GM19395 (cell line): ENCODE measurements around the gene P2RY6.

Experiments
- ATAC-seq: cut with Tn5 transposase; IDR thresholded peaks from one replicate; pipeline ENCODE4 v1.9.1; 2021; ENCODE audit warnings: mild to moderate bottlenecking, moderate library complexity; ENCODE audit not compliant: unreplicated experiment

Gene P2RY6

DNA sequence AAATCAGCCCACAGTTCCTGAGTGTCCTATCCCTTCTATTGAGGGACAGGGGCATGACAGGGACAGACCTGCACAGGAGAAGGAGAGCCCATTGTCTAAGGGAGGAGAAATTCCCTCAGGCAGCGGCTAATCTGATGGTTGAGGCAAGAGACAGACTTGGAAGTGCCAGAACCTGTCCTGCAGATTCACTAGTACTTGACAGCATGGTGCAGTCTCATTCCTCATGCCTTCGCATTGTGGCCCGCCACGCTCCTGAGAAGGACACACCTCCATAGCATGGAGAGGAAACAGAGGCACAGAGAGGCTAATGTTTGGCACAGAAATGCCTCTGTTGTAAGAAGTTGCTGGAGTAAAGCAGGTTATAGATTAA, 3.2 kb downstream of the P2RY6 start:
- ATAC-seq, result no peak

- ATAC-seq, result no peak
These were observed 5.3 kb downstream of the P2RY6 start for GRCh38 chr11:73277467-73277866.

GRCh38 chr11:73280626-73281025, 8.5 kb downstream of the P2RY6 start:
- no peak for ATAC-seq

DNA sequence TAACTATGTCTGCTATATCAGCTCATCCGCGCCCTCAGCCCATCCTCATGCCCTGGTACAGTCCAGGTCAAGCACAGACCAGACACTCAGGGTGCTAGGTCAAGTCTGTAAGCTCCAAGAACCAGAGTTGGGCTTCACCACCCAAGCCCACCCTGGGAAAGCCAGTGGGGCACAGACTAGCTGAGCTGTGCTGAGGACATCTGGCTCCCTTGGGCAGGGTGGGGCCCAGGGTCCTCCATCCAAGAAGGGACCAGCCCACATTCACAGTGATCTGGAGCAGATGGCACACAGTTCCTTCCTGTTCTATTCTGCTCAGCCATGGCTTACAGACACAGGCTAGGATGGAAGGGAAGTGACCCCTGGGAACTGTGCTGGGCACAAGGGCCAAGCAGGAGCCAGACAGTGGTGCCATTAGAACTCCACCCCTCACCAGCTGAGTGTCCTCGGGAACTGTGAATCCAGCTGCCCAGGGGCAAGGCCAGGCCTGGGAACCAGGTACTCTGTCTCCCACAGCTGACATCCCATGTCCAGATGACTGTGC, 9.1 kb downstream of the P2RY6 start:
- ATAC-seq, result no peak

- ATAC-seq, result no peak
These were observed 9.9 kb downstream of the P2RY6 start for GRCh38 chr11:73281796-73282660.

DNA sequence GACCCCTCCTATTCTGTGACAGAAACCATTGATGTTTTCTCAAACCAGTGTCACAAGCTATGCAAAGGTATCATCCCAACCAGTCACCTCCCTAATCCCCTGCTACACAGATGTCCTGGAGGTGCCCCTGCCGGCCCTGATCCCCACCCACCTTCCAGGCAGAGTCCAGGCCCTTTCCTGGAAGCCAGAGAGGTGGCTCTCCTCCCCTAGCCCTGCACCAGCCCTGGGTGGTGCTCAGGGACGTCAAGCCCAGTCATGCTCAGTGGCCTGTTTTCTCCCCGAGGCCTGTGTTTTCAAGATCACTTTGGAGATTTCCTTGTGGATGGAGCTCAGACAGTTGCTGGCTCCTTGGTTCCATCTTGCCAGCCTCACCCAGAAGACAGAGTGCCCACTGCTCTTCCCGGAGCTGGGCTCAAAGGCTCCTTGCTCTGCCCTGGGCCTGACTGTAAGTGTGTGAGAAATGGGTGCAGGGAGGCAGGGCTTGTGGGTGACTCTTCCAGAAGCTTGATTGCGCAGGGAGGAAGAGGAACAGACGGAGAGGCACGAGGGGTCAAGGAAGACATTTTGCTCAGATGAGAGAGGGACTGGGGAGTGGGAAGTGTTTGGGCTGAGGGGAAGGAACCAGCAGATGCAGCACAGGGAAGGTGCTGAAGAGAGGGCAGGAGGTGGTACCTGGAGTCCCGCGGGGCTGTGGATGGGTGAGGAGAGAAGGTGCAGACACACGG, 11.3 kb downstream of the P2RY6 start:
- ATAC-seq, result no peak

- no peak for ATAC-seq
These were observed 12.0 kb downstream of the P2RY6 start for GRCh38 chr11:73284106-73284505.

DNA sequence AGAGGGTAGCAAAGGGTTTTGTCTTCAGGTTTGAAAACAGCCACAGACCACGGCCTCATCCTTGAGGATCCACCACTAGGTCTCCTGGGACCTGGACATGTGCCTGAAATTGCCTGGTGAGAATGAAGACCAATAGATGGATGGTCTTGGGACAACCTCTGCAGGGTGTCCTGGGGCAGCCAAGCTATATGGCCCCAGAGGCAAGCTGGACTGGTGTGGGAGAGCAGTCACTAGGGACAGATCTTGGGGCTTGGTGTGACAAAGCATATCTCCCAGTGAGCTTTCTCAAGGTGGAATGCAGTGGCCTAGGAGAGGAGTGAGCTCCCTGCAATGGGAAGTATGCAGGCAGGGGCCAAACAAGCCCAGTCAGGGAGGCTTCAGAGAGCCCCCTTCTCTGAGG, 13.6 kb downstream of the P2RY6 start:
- ATAC-seq, result no peak

- no peak for ATAC-seq
These were observed 14.2 kb downstream of the P2RY6 start for GRCh38 chr11:73286240-73286810.

- no peak for ATAC-seq
These were observed 15.4 kb downstream of the P2RY6 start for GRCh38 chr11:73287400-73288101.

DNA sequence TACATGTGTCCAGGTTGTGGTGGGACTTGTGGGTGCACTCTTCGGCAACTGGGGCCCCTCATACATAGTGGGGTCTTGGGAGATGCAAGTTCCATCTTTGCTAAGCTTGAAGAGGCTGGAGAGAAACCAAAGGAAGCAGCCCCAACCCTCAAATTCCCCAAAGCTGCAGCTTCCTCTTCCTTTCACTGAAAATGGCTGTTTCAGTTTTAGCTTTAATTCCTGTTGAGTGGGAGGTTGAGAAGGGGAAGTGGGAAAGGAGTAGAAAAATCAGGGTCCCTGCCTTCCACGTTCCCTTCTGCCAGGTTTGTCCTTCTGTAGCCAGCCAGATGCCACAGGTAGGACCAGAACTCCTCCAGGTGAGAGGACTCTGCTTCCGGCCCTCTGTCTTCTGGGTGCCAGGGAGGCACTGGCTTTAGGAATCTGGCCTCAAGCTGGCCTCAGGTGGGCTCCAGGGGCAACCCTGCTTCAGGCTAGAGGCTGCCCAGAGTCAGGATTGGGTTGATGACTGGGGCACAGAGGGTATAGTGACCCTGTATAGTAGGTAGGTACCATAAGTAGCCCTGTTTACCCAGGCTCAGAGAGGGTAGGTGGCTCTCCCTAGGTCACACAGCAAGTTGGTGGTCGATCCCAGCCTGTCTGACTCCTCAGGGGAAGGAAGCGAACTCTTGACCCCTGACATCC, 16.2 kb downstream of the P2RY6 start:
- ATAC-seq, result peak; percentile 22

DNA sequence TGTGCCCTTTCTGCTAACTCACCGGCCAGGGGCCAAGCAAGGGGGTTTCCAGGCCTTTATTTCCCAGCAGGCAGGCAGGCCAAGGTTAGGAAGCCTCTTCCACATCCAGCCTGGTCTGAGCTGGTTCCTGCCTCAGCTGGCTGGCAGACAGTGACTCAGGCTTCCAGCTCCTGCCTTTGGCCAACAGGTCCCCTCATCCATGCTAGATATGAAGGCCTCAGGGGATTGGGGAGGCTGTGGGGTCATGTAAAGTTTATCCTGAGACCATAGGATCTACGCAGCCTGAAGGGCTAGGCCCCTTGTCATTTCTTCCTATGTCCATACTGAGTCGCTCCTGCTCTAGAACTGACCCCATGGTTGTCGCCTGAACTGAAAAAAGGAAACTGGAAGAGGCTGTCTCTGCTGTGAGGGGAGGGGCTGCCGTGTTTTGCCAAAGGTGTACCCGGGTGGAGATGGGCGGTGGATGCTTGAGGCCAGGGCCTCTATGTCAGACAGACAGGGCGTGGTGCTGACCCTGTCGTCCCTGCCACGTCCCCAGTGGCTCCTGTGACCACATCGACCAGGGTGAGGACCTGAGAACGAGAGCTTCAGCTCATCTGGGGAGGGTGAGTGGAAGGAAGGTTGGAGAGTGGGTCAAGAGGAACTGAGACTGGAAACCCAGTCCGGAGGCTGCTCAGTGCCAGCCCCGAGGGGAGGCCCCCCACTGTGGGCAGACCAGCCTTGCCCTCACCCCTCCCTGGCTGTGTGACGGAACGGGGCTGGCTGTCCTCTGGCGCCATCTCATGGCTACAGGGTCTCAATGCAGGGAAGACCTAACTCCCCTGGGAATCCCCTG, 17.0 kb downstream of the P2RY6 start:
- ATAC-seq, result peak; percentile 73

DNA sequence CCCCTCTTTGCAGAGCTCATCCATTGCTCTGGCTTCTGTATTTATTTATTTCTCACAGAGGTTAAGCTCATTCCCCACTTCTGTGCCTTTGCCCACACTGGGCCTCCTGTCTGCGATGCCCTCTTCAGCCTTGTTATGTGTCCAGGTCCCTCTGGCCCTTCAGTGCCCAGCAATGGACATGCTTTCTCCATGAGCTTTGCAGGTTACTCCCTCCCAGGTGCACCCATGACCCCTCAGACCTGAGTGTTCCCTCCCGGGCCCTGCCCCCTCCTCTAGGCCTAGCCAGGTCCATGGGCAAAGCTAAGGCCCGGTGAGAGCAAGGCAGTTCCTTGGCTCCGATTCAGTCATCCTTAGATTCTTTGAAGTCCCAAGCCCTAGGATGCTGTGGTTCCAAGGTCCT, 18.4 kb downstream of the P2RY6 start:
- ATAC-seq, result no peak

- no peak for ATAC-seq
These were observed 19.1 kb downstream of the P2RY6 start for GRCh38 chr11:73291196-73291595.

GRCh38 chr11:73291781-73292524, 19.8 kb downstream of the P2RY6 start:
- ATAC-seq, result no peak

GRCh38 chr11:73292525-73292894, 20.4 kb downstream of the P2RY6 start:
- no peak for ATAC-seq

DNA sequence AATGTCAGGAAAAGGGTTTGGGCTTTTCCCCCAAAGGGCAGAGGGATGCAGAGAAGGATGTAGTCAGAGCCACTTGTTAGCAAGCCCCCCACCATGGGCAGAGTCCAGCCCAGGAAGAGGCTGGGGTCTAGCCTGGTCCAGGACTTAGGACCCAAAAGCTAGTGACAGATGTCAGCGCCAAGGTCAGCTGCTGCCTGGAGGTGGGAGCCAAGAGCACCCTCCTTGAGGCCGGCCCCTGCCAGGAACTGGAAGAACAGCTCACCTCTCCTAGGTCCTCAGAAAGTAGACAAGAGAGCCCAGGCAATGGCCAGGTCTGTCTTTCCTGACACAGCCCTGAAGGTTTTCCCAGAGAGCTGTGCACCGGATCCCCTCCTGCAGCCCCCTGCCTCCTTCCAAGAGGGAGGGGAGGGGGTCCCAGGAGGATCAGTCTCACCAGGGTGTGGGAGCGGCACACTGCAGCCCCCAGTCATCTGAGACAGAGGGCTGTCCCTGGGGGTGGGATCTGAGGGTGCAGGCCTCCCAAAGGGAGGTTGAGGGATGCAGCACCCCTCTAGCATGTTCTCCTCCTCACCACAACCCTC, 21.3 kb downstream of the P2RY6 start:
- no peak for ATAC-seq

DNA sequence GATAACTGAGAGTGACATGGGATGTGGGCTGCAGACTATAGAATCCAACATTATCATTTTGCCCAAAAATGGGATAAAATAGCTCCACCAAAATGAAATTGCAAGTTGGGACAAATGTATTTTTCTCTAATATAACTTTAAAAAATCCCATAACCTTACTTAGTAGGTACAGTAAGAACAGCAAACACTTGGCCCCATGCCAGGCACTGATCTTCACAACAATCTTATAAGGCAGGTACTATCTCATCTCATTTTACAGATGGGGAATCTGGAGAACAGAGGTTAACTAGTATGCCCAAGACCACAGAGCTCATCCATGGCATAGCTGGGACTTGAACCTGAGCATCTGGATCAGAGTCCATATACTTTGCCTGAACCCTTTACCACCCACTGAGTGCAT, 22.5 kb downstream of the P2RY6 start:
- no peak for ATAC-seq
